Measurements from ENCODE around the gene CCSER2.

The CCSER2 gene

DNA sequence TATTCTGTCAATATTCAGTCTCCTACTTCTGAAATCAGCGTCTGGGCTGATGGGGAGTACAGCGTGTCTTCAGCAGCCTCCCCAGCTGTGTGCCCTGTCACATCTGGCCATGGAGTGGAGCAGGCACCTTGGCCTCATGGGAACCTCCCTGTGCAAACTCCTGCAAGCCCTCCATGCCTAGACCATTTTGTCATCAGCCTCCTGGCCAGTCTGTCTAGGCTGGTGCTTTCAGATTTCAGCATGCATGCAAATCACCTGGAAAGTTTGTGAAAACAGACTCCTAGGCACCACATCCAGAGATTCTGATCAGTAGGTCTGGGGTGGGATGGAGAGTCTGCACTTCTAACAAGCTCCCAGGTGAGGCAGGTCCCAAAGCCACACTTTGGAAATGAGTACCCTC, 26.2 kb upstream of the CCSER2 start:
- DNase-seq (ENCODE audit: low read depth): no peak
- H3K4me3 ChIP-seq (ENCODE audit: low read length): no peak overlapping the region
- TF ChIP-seq, protein P1, sequence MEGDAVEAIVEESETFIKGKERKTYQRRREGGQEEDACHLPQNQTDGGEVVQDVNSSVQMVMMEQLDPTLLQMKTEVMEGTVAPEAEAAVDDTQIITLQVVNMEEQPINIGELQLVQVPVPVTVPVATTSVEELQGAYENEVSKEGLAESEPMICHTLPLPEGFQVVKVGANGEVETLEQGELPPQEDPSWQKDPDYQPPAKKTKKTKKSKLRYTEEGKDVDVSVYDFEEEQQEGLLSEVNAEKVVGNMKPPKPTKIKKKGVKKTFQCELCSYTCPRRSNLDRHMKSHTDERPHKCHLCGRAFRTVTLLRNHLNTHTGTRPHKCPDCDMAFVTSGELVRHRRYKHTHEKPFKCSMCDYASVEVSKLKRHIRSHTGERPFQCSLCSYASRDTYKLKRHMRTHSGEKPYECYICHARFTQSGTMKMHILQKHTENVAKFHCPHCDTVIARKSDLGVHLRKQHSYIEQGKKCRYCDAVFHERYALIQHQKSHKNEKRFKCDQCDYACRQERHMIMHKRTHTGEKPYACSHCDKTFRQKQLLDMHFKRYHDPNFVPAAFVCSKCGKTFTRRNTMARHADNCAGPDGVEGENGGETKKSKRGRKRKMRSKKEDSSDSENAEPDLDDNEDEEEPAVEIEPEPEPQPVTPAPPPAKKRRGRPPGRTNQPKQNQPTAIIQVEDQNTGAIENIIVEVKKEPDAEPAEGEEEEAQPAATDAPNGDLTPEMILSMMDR (conservative IDR thresholded peaks at IDR 0.05; ENCODE audit: low read depth, low read length): no peak

DNA sequence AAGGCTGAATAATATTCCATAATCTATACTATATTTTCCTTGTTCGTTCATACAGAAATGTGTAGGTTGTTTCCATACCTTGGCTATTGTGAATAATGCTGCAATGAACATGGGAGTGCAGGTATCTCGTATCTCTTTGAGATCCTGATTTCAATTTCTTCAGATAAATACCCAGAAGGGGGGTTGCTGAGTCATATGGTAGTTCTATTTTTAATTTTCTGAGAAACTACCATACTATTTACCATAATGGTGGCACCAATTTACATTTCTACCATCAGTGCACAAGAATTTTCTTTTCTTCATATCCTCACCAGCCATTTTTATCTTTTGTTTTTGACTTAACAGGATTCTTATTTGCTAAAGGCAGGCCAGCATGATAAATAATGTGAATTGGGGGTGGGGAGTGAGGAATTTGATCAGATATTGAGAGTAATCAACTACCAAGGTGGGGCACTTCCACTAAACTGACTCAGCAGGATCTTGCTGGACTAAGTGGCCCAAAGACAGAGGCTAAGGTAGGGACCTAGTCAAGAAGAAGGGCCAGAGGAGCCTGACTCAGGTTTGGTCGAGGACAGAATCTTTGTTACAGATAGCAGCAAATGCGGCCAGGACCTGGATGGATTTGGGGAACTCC, 21.5 kb upstream of the CCSER2 start:
- H3K4me3 ChIP-seq (ENCODE audit: low read length): no peak overlapping the region
- TF ChIP-seq, protein P1 (conservative IDR thresholded peaks at IDR 0.05; ENCODE audit: low read depth, low read length): no peak
- no peak for DNase-seq (ENCODE audit: low read depth)

DNA sequence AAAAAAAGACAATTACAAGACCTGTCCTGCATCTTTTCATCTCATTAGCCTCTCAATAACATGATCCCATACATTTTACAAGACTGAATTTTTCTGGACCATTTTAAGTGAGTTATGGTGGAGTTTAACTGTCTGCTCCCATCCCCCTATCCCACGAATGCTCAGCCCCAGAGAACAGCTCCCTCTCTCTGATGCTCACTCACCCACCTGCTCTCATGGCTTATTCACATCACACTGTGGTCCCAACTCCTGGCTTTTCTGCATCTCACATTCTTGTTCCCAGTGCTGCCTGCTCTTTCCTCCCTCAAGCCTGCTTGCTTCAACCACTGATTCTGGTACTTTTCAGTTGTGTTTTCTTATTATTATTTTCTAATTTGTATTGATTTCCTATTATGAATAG, 20.4 kb upstream of the CCSER2 start:
- TF ChIP-seq, protein P1 (conservative IDR thresholded peaks at IDR 0.05; ENCODE audit: low read depth, low read length): no peak
- H3K4me3 ChIP-seq (ENCODE audit: low read length): no peak overlapping the region
- no peak for DNase-seq (ENCODE audit: low read depth)

DNA sequence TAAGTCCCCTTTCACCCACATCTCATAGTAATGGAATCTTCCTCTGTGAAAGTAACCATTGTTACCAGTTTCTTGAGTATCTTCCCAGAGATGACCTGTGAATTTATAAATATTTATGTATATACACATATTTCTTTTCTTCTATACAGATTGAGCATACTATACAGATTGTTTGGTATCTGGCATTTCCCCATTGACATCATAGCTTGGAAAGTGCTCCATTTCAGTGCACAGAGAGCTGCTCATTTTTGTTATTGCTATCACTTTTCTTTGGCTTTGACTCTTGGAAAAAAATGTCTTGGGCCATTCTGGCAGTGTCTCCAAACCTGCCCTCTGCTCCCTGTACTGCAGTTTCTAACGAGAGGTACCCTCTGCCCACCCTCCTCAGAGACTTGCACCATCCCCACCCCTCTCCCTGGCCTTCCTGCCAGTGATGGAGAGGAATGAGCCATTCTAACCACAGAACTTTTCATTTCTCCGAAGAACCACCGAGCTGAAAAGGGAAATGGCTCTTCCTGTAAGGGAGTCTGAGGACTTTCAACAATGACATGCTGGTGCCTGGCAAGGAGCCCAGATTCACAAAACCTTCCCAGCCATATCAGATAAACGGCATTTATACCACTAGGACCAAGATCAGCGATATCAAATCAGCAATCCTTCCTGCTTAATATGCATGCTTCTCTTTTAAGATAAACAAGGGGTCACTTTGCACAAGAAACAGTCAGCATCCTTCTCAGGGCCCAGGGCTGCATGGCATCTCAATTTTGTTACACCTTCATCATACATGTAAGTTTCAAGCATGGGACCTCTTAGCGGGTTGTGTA, 19.7 kb upstream of the CCSER2 start:
- H3K4me3 ChIP-seq (ENCODE audit: low read length): no peak overlapping the region
- DNase-seq (ENCODE audit: low read depth): no peak
- TF ChIP-seq, protein P1 (conservative IDR thresholded peaks at IDR 0.05; ENCODE audit: low read depth, low read length): no peak

DNA sequence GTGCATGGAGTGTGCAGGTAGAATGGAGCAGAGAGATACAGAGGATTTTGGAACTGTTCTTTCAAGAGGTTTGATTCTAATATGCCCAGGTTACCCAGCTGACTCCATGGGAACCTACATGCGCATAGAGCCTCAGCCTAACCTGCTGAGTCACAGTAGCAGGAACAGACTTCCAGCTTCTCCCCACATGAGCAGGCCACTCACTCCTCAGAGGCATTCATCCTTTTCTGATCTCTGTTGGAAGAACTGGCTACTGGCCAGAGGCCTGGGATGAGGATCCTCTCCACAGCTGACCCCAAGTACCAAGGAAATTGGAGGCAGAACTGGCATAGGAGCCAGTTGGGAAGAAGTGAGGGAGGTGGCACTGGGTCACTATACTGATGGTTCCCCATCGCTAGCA, 17.9 kb upstream of the CCSER2 start:
- DNase-seq (ENCODE audit: low read depth): no peak
- TF ChIP-seq, protein P1 (conservative IDR thresholded peaks at IDR 0.05; ENCODE audit: low read depth, low read length): no peak

DNA sequence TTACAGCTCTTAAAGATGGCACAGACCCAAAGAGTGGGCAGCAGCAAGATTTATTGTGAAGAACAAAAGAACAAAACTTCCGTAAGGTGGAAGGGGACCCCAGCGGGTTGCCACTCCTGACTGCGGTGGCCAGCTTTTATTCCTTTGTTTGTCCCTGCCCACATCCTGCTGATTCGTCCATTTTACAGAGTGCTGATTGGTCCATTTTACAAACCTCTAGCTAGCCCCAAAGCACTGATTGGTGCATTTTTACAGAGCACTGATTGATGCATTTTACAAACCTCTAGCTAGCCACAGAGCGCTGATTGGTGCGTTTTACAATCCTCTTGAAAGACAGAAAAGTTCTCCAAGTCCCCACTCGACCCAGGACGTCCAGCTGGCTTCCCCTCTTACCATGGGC, 16.8 kb upstream of the CCSER2 start:
- H3K4me3 ChIP-seq (ENCODE audit: low read length): no peak overlapping the region
- TF ChIP-seq, protein P1 (conservative IDR thresholded peaks at IDR 0.05; ENCODE audit: low read depth, low read length): no peak
- no peak for DNase-seq (ENCODE audit: low read depth)

More for the DNA sequence above, 17.9 kb upstream of the CCSER2 start:
- no peak overlapping the region for H3K4me3 ChIP-seq (ENCODE audit: low read length)

DNA sequence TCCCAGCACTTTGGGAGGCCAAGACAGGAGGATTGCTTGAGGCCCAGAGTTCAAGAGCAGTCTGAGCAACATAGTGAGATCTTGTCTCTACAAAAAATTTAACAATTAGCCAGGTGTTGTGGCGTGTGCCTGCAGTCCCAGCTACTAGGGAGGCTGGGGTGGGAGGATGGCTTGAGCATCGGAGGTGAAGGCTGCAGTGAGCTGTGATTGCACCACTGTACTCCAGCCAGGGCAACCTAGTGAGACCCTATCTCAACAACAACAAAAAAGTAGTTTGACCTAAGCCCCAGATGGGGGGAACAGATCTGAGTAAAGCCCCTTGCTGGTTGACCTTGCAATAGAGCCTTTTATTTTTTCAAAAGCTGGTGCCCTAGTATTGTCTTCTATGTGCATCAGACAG, 15.6 kb upstream of the CCSER2 start:
- H3K4me3 ChIP-seq (ENCODE audit: low read length): no peak overlapping the region
- TF ChIP-seq, protein P1 (conservative IDR thresholded peaks at IDR 0.05; ENCODE audit: low read depth, low read length): no peak
- no peak for DNase-seq (ENCODE audit: low read depth)
